H1 (cell line): ENCODE results near the gene LCN10. TPM values are rescaled to one million over a fixed set of nuclear protein-coding genes. Genes with fewer than 3 reads are reported as not detected.

ENCODE experiments used
- ATF2 ChIP-seq: IDR thresholded peaks from 2 replicates; pipeline ENCODE4 v1.6.1; 2012; ENCODE audit warnings: low read length, inconsistent platforms
- BCL11A ChIP-seq, 2 experiments: IDR thresholded peaks; one replicate each; pipeline ENCODE4 v1.6.1; 2011; ENCODE audit warnings: low read depth in 2 of 2, low read length in 2 of 2, mild to moderate bottlenecking in 2 of 2
- CBX8 ChIP-seq: fragments of 300-800, 300-1000 bp; sonication (generic); IDR thresholded peaks from 2 replicates; pipeline ENCODE4 v1.7.1; 2016; ENCODE audit warnings: low read depth, low read length, borderline replicate concordance
- MAFK ChIP-seq: IDR thresholded peaks from 2 replicates; pipeline ENCODE4 v1.6.1; 2012; ENCODE audit warnings: low read depth, mild to moderate bottlenecking, improper control_type of control experiment, low read length
- POLR2A ChIP-seq, 2 experiments: IDR thresholded peaks; 1 replicate in 1 of 2; 2 replicates in 1 of 2; pipeline ENCODE4 v1.6.1; 2011; ENCODE audit warnings: low read depth in 2 of 2, low read length in 2 of 2, mild to moderate bottlenecking in 2 of 2; ENCODE audit errors: control extremely low read depth in 1 of 2
- POU5F1 ChIP-seq: IDR thresholded peaks from 2 replicates; pipeline ENCODE4 v1.6.1; 2011; ENCODE audit warnings: low read depth, mild to moderate bottlenecking, low read length, moderate library complexity
- TCF12 ChIP-seq: IDR thresholded peaks from 2 replicates; pipeline ENCODE4 v1.6.1; 2011; ENCODE audit warnings: low read depth, mild to moderate bottlenecking, low read length
- polyA plus RNA-seq, 7 experiments: library from polyadenylated mRNA; depleted of rRNA in 3 of 7; stranded (reverse) in 5 of 7; unstranded in 2 of 7; fragments of >200 nt in 5 of 7; fragments of 200-250 nt in 2 of 7; gene quantifications; 1 replicate in 5 of 7; 2 replicates in 1 of 7; 4 replicates in 1 of 7; pipeline versions ENCODE4 v1.2.1 to v1.2.3, GENCODE V29; 2011 to 2013; ENCODE audit warnings: missing spikeins in 2 of 7, mixed read lengths in 2 of 7
- total RNA-seq: library from RNA; stranded (reverse); fragmentation: NEBNext Ultra II Directional; extraction: Animal tissue kit (Norgen Biotek cat#: 25700); gene quantifications from 2 replicates; pipeline ENCODE4 v1.2.1, GENCODE V29; 2021

Gene LCN10
- total and polyA plus RNA-seq, 2 of the 8 experiments (the other 6 are each of a cell fraction or from before 2014, with no cell fraction given): 2.6 to 2.8 TPM

GRCh38 chr9:136754059-136754572 is 11.4 kb upstream of the LCN10 start (continued):
- TF ChIP-seq BCL11A (IDR thresholded peaks at IDR 0.05; ENCODE audit: low read depth in 2 of 2, low read length in 2 of 2) (no peak), POU5F1 (no peak), POLR2A (IDR thresholded peaks at IDR 0.05; ENCODE audit: control extremely low read depth in 1 of 2, low read depth in 2 of 2, low read length in 2 of 2) (no peak), CBX8 (no peak), ATF2 (no peak), MAFK (no peak), TCF12 (no peak)
